Fibroblast of villous mesenchyme (primary cell): ENCODE results near the gene SLC14A1. TPM values are rescaled to one million over a fixed set of nuclear protein-coding genes. Genes with fewer than 3 reads are reported as not detected.
A peak's percentile ranks its signal among the peaks of the same experiment; 100 is the strongest.

ENCODE experiments used
- DNase-seq: peaks from one replicate; pipeline ENCODE4 v3.0.0-alpha.2; 2010; ENCODE audit warnings: low read depth
- H3K4me3 ChIP-seq: 2 replicates; pipeline ENCODE4 v1.5.1; 2011; ENCODE audit warnings: low read depth, mild to moderate bottlenecking, low read length
- total RNA-seq: library from RNA; depleted of rRNA; stranded (reverse); fragments of >200 nt; gene quantifications from 2 replicates; pipeline ENCODE4 v1.2.3, GENCODE V29; 2012
- TF ChIP-seq, protein P1 (sequence below): IDR thresholded peaks from 2 replicates; pipeline ENCODE4 v1.5.1; 2012; ENCODE audit warnings: low read depth, mild to moderate bottlenecking, low read length; ENCODE audit not compliant: insufficient read depth

The SLC14A1 gene
- total RNA-seq, 1 donor, result 0.86 TPM

- DNase-seq, result peak; percentile 70
- peak overlapping the region; percentile 62 for H3K4me3 ChIP-seq
- TF ChIP-seq, protein P1, sequence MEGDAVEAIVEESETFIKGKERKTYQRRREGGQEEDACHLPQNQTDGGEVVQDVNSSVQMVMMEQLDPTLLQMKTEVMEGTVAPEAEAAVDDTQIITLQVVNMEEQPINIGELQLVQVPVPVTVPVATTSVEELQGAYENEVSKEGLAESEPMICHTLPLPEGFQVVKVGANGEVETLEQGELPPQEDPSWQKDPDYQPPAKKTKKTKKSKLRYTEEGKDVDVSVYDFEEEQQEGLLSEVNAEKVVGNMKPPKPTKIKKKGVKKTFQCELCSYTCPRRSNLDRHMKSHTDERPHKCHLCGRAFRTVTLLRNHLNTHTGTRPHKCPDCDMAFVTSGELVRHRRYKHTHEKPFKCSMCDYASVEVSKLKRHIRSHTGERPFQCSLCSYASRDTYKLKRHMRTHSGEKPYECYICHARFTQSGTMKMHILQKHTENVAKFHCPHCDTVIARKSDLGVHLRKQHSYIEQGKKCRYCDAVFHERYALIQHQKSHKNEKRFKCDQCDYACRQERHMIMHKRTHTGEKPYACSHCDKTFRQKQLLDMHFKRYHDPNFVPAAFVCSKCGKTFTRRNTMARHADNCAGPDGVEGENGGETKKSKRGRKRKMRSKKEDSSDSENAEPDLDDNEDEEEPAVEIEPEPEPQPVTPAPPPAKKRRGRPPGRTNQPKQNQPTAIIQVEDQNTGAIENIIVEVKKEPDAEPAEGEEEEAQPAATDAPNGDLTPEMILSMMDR, result no peak
These were observed 51.3 kb downstream of the SLC14A1 start for GRCh38 chr18:45775241-45775676.

- no peak for DNase-seq
- peak overlapping the region; percentile 62 for H3K4me3 ChIP-seq
- TF ChIP-seq, protein P1, result no peak
These were observed 51.8 kb downstream of the SLC14A1 start for GRCh38 chr18:45775743-45776142.

- peak; percentile 57 for DNase-seq
- TF ChIP-seq, protein P1, result no peak
- no peak overlapping the region for H3K4me3 ChIP-seq
These were observed 53.4 kb downstream of the SLC14A1 start for GRCh38 chr18:45777393-45777792.

DNA sequence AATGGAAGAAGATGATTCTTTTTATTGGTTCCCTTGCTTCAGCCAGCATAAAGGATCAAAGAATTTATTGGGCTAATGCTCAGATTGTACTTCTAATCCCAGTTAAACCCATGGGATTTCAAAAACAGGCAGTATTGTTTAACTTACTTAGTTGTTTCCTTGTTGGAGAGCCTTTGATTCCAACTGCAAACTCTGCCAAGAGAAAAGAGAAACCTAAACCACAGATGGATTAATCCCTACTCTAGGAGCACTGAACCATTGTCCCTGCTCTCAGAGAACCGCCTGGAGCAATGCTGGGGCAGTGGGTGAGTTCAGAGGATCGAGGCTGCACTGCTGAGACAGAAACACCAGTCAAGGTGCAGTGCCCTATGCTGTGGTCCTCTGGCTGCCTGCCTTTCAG, 56.6 kb downstream of the SLC14A1 start:
- DNase-seq, result peak; percentile 48
- no peak overlapping the region for H3K4me3 ChIP-seq
- TF ChIP-seq, protein P1, result no peak

GRCh38 chr18:45782662-45783061, 58.7 kb downstream of the SLC14A1 start:
- no peak for DNase-seq
- no peak overlapping the region for H3K4me3 ChIP-seq
- TF ChIP-seq, protein P1, result no peak

GRCh38 chr18:45783097-45784075, 59.4 kb downstream of the SLC14A1 start:
- peak; percentile 51 for DNase-seq
- no peak overlapping the region for H3K4me3 ChIP-seq
- TF ChIP-seq, protein P1, result no peak
